Breast epithelium (tissue), 3 donors: ENCODE data around the gene USP46.

Source experiments
- CTCF ChIP-seq, 3 donors: fragments of 450-650 bp; IDR thresholded peaks; one replicate each; pipeline ENCODE4 v1.5.1; 2016 to 2017; ENCODE audit warnings: antibody characterized with exemption in 3 of 3, mild to moderate bottlenecking in 3 of 3, moderate library complexity in 3 of 3
- POLR2AphosphoS5 ChIP-seq, 3 donors: sonication (generic); formaldehyde crosslinking; IDR thresholded peaks; one replicate each; pipeline ENCODE4 v1.6.1; 2017; ENCODE audit warnings: antibody characterized with exemption in 3 of 3

- TF ChIP-seq POLR2AphosphoS5 (IDR thresholded peaks at IDR 0.05) (no peak), CTCF (IDR thresholded peaks at IDR 0.05) (no peak)
Observed at GRCh38 chr4:52657292-52657617, 1.8 kb downstream of the USP46 start.
